ENCODE data around the gene PPOX.
A peak's percentile ranks its signal among the peaks of the same experiment; 100 is the strongest.

Gene PPOX

DNA sequence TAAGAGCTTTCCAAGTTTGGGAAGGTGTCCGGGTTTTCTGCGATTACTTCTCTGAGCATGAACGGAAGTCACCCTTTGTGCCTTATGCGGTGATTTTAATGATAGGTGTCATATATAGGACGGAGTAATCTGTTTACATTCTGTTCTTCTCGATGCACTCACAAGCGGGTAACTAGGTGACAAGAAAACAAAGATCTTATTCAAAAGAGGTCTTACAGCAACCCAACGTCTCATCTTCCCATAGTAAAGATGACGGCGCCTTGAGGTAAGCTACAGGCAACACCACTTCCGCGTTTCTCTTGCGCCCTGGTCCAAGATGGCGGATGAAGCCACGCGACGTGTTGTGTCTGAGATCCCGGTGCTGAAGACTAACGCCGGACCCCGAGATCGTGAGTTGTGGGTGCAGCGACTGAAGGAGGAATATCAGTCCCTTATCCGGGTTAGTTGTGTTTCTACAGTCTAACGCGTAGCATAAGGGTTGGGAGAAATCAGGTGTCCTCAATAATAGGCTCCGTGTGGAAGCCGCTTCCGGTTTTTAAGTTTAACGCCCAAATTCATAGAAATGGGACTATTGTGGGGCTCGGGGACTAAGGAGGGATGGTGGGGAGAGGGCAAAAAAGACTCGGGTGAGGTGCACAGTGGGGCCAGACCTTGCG is 12.4 kb upstream of the PPOX start, which contains the start of gene UFC1:
TSS of gene UFC1 (plus strand) at position 297 of the 656 bp plus-strand sequence. CDS start at position 317, 20 bp downstream.
- DNase-seq (ENCODE audit: low read depth) = peak; percentile 84

GRCh38 chr1:161157867-161158266 is 8.4 kb upstream of the PPOX start:
- DNase-seq (ENCODE audit: low read depth) = no peak

GRCh38 chr1:161158316-161159010 is 7.8 kb upstream of the PPOX start:
- DNase-seq (ENCODE audit: low read depth) = no peak

DNA sequence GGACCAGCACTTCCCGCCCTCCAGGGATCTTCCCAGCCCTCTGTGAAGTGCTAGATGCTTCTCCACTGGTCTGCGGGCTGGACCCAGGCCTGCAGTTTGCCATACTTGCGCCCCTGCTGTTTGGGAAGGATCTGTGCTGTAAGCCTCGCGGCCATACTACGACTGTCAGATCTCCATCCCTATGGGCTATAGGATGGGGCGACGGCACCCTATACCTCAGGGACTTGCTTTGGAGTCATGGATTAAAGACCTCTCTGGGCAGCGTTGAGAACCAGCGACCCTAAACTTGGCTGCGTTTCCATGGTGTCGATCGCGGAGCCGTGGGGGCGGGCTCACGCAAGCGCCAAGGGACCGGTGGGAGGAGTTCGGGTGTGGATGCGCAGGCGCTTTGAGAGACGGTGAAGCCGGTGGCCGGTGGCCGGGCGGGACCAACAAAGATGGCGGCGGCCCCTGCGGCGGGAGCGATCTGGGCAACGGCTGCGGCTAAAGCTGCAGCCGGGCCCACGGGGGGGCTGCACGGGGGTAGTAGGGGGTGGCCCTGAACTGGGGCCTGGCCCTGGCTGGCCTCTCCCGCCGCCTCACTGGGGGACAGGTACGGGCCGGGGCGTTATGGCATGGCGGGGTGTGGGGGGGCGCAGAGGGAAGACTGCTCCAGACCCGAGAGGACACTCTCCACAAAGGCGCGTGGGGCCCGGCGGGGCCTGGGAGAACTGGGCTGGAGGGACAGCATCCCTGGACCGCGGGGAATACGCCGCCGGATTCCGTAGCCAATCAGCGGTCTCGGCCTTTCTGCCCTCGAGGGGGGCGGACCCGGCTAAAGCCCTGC is 6.9 kb upstream of the PPOX start, which contains the start of gene USP21:
TSS of gene USP21 (plus strand) at position 414 of the 826 bp plus-strand sequence. CDS start 1,141 bp downstream, outside the sequence.
- peak; percentile 49 for DNase-seq (ENCODE audit: low read depth)

DNA sequence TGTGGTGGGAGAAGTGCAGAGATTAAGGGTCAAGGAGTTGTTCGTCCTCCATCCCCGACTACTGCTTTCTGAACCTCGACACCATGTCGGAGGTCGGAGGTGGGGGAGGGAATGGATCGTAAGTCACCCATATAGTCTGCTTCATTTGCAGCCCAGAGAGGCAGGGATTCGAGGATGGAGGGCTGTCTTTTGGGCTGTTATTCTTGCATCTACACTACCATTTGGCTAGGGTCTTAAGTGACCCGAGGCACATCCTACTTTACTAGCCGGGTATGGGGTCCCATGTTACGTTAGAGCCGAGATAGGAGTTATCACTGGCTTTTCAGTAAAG is 6.3 kb upstream of the PPOX start:
- no peak for DNase-seq (ENCODE audit: low read depth)

DNA sequence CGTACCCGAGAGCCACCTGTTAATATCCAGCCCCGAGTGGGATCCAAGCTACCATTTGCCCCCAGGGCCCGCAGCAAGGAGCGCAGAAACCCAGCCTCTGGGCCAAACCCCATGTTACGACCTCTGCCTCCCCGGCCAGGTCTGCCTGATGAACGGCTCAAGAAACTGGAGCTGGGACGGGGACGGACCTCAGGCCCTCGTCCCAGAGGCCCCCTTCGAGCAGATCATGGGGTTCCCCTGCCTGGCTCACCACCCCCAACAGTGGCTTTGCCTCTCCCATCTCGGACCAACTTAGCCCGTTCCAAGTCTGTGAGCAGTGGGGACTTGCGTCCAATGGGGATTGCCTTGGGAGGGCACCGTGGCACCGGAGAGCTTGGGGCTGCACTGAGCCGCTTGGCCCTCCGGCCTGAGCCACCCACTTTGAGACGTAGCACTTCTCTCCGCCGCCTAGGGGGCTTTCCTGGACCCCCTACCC is 5.5 kb upstream of the PPOX start:
- no peak for DNase-seq (ENCODE audit: low read depth)

- no peak for DNase-seq (ENCODE audit: low read depth)
These were observed 4.6 kb upstream of the PPOX start for GRCh38 chr1:161161652-161162051.

DNA sequence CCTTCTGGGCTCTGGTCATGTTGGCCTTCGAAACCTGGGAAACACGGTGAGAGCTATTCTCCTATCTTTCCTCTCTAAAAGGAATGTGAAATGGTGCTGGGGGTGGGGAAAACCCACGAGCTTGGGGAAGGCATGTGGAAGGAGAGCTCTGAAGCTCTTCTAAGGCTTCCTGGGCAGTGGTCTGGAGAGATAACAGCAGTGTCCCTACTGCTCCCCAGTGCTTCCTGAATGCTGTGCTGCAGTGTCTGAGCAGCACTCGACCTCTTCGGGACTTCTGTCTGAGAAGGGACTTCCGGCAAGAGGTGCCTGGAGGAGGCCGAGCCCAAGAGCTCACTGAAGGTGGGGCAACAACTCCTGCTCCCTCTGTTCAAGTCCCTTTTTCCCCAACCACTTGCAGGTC is 4.2 kb upstream of the PPOX start:
- no peak for DNase-seq (ENCODE audit: low read depth)

- no peak for DNase-seq (ENCODE audit: low read depth)
These were observed 3.4 kb upstream of the PPOX start for GRCh38 chr1:161162806-161163205.

DNA sequence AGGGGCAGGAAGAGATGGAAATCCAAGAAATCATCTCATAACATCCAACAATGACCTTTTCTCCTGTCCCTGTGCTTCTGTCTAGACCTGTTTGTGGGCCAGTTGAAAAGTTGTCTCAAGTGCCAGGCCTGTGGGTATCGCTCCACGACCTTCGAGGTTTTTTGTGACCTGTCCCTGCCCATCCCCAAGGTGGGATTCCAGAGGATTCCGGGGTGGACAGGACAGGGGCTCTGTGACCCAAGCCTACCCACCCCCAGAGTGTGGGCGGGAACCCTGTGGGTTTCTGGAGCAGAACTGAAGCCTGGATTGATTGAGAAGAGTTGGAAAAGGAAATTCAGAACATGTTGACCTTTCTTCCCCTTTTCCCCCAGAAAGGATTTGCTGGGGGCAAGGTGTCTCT is 2.4 kb upstream of the PPOX start:
- no peak for DNase-seq (ENCODE audit: low read depth)

DNA sequence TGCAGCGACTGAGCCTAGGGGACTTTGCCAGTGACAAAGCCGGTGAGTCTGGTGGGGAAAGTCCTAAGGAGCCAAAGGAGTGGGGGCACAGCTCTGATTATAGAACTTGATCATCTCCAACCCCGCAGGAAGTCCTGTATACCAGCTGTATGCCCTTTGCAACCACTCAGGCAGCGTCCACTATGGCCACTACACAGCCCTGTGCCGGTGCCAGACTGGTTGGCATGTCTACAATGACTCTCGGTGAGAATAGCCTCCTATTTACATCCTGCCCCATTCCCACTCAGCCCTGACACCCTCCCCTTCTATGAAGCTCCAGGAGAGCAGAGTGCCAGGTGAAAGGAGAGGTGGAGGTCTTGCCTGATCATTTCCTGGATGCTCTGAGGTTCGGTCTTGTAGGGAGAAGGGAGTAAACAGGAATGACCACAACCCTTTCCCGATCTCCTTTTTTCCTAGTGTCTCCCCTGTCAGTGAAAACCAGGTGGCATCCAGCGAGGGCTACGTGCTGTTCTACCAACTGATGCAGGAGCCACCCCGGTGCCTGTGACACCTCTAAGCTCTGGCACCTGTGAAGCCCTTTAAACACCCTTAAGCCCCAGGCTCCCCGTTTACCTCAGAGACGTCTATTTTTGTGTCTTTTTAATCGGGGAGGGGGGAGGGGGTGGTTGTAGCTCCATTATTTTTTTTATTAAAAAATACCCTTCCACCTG is 1.2 kb upstream of the PPOX start:
- no peak for DNase-seq (ENCODE audit: low read depth)

DNA sequence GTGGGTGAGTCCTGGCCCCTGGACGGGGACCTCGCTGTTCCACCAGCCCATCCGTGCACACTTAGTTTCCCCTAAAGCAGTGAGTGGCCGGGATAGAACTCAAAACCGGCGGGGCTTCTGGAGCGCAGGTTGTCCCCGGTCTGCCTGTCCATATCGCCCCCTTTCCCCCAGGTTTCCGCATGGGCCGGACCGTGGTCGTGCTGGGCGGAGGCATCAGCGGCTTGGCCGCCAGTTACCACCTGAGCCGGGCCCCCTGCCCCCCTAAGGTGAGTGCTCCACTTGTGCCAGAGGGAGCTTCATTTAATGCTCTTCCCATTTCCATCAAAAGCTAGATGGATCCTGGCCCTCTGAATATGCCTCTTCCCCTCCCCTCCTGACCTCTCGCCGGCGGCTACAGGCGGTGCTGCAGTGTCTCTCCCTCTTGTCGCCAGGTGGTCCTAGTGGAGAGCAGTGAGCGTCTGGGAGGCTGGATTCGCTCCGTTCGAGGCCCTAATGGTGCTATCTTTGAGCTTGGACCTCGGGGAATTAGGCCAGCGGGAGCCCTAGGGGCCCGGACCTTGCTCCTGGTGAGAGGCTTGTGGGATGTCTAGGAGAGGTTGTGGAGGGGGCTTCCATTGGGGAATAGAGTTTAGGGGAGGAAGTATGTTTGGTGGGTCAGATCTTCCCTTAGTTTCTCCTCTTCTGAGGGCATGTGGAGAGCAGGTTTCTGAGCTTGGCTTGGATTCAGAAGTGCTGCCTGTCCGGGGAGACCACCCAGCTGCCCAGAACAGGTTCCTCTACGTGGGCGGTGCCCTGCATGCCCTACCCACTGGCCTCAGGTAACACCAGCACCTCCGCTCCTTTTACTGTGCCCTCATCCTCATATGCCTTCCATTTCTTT is 683 bp downstream of the PPOX start:
- DNase-seq (ENCODE audit: low read depth) = no peak

- no peak for DNase-seq (ENCODE audit: low read depth)
These were observed 2.7 kb downstream of the PPOX start for GRCh38 chr1:161168906-161169305.

GRCh38 chr1:161171191-161171590 is 5.0 kb downstream of the PPOX start:
- DNase-seq (ENCODE audit: low read depth) = no peak

GRCh38 chr1:161171696-161172095 is 5.5 kb downstream of the PPOX start:
- no peak for DNase-seq (ENCODE audit: low read depth)

DNA sequence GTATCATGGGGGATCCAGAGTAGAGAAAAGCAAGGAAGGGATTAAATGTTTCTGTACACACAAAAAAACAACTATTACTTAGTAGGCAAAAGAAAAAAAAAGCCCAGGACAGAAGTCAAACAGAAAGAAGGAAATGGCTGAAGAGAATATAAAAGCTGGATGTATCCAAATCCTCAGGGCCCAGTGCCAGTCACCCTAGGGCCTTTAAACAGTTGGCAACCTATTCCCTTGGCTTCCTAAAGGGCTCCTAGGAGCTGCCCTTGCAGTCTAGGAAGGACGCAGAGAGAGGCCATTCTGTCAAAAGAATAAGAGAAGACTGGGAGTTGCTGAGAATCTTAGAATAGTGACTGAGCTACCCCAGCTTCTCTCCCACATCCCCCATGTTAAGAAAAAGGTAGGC is 6.1 kb downstream of the PPOX start:
- no peak for DNase-seq (ENCODE audit: low read depth)

DNA sequence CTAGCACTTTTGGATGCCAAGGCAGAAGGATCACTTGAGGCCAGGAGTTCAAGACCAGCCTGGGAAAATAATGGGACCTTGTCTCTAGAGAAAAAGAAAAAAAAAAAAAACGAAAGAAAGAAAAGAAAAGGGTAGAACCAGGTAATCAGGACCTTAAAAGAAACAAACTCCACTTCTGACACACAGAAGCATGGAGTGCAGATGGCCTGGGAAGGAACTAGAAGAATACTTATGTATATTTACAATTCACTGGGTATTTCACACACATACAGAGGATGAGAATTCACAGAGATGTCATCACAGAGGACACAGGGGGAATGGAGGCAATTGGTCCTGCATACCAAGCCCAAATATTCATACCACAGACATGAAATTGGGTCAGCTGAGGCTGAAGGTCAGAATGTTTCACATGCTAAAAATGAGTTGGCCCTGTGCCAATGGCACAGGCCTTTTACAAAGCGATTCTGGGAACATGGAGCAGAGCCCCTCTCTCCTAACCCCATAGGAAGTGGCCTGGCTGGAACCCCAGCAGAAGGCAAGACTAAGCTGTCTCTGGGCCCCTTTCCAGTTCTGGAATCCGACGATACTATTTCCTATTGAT is 6.7 kb downstream of the PPOX start:
- peak; percentile 93 for DNase-seq (ENCODE audit: low read depth)

DNA sequence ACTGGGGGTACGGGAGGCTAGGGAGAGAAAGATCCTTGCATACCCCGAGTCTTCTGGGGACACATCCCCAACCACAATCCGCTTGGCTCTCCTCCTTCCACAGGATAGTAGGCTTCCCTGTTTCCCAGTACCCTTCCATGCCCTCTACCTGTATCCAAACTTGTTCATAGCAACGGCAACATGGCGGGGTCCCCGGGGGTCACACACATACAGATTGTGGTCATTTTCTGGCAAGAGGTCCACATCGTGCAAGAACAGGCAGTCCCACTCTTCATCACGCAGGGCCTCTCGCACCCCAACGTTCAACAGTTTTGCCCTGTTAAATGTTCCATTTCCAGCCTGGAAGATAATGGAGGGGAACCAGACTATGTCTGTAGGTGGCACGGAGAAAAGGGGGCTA is 7.5 kb downstream of the PPOX start:
- no peak for DNase-seq (ENCODE audit: low read depth)

GRCh38 chr1:161174911-161175310 is 8.7 kb downstream of the PPOX start:
- no peak for DNase-seq (ENCODE audit: low read depth)

- no peak for DNase-seq (ENCODE audit: low read depth)
These were observed 9.7 kb downstream of the PPOX start for GRCh38 chr1:161175771-161176453.
